B cell (primary cell): ENCODE data around the gene PLA2G6.

Experiments used
- EZH2 ChIP-seq: IDR thresholded peaks from 2 replicates; pipeline ENCODE4 v1.6.1; 2012; ENCODE audit warnings: borderline replicate concordance, low read depth, mild to moderate bottlenecking, moderate library complexity, low read length; ENCODE audit not compliant: insufficient read depth, poor library complexity, severe bottlenecking
- TF ChIP-seq, protein P1 (sequence below): fragments of 200-600 bp; IDR thresholded peaks from one replicate; pipeline ENCODE4 v1.8.0; 2022; ENCODE audit warnings: antibody characterized with exemption, mild to moderate bottlenecking

DNA sequence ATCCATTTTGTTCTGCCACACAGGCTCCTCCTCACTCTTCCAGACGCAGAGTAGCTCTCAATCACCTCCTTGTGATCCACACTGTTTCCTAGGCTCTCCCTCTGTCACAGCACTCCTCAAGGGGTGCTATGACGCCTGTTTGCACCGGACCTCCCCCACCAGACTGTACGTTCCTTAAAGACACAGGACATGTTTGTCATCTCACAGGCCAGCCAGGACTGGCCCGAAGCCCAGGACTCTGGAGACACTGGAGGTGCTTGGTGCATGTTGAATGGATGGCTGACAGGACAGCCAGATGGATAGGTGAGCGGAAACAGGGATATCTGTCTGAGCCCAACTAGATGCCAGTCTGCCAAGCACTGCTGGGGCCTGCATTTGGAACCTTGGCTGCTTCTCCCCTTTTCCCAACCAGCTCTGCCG lies 13.6 kb downstream of the PLA2G6 start:
- TF ChIP-seq EZH2, result no peak
- TF ChIP-seq, protein P1, sequence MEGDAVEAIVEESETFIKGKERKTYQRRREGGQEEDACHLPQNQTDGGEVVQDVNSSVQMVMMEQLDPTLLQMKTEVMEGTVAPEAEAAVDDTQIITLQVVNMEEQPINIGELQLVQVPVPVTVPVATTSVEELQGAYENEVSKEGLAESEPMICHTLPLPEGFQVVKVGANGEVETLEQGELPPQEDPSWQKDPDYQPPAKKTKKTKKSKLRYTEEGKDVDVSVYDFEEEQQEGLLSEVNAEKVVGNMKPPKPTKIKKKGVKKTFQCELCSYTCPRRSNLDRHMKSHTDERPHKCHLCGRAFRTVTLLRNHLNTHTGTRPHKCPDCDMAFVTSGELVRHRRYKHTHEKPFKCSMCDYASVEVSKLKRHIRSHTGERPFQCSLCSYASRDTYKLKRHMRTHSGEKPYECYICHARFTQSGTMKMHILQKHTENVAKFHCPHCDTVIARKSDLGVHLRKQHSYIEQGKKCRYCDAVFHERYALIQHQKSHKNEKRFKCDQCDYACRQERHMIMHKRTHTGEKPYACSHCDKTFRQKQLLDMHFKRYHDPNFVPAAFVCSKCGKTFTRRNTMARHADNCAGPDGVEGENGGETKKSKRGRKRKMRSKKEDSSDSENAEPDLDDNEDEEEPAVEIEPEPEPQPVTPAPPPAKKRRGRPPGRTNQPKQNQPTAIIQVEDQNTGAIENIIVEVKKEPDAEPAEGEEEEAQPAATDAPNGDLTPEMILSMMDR, result no peak
